Heart left ventricle (tissue), 13 donors: ENCODE data around the gene AKT1.

Experiments
- CTCF ChIP-seq, 12 donors: fragments of 200-600 bp; sonication (generic) in 4 of 12; IDR thresholded peaks; one replicate each; pipeline versions ENCODE4 v1.5.0 to v1.8.0; 2018 to 2022; ENCODE audit warnings: antibody characterized with exemption in 12 of 12, mild to moderate bottlenecking in 5 of 12
- POLR2A ChIP-seq, 2 donors: fragments of 450-650 bp; IDR thresholded peaks; one replicate each; pipeline ENCODE4 v1.6.1; 2017; ENCODE audit warnings: antibody characterized with exemption in 2 of 2, mild to moderate bottlenecking in 2 of 2, moderate library complexity in 2 of 2
- donor health status: ischemic (EF 13 %, LVEDD 7.1; RV severe dilation, severe dysfunction).
- donor health status: DM: no; HTN: yes; CAD: no.
- donor health status: DM: no; HTN: no; CAD: no.
- donor health status: ischemic (EF 25% LVEDD 6.9; RV normal size, moderate dysfunction).
- donor health status: ischemic (EF 25% LVEDD 5.7; RV mildly dilated, moderate dysfunction).
- donor health status: ischemic (EF 35%, LVEDD 5.7; RV mildly dilated, moderate dysfunction).
- donor health status: nonischemic (EF 11% LVEDD 7.7; RV severe dilation, severe dysfunction).
- donor health status: DM: yes; HTN: yes; CAD: no.
- donor health status: PGD.
- donor health status: ischemic (EF 29% LVEDD 5.4; RV normal size, mild dysfunction).
- donor health status: nonischemic (EF 23%, LVEDD 6.1; RV moderate dilation, normal function).

GRCh38 chr14:104770072-104770579, 25.4 kb downstream of the AKT1 start:
- TF ChIP-seq CTCF (IDR thresholded peaks at IDR 0.05): no peak
- no peak for TF ChIP-seq POLR2A (IDR thresholded peaks at IDR 0.05)
